Stimulated activated CD4-positive, alpha-beta T cell treated with anti-CD3 and anti-CD28 coated beads, Interleukin-1b, Interleukin-23, amount 100 ng/mL, for 1 hour (primary cell): ENCODE results near the gene PIEZO1.
"Not testable (repeated sequence)": the region's sequence is repeated elsewhere in the genome, so short reads cannot be mapped to it uniquely, and the experiment has no call there.

Experiments
- DNase-seq, 2 donors: peaks; one replicate each; pipeline ENCODE4 v3.0.0-alpha.2; 2020; ENCODE audit warnings: low read depth in 2 of 2

Gene PIEZO1

GRCh38 chr16:88805340-88805715 lies 20.3 kb upstream of the PIEZO1 start:
- no peak for DNase-seq

GRCh38 chr16:88804552-88805339 lies 19.7 kb upstream of the PIEZO1 start:
- DNase-seq = no peak

- DNase-seq = no peak
These were observed 19.1 kb upstream of the PIEZO1 start for GRCh38 chr16:88804173-88804551.

GRCh38 chr16:88803264-88803987 lies 18.4 kb upstream of the PIEZO1 start, which contains the start of gene CDT1:
Gene CDT1, plus strand, starts transcription at chr16:88803789. Its CDS starts 43 bp downstream, at chr16:88803832.
- DNase-seq = peak; percentile 74 to 79

- no peak for DNase-seq
These were observed 15.2 kb upstream of the PIEZO1 start for GRCh38 chr16:88800277-88800592.

- no peak for DNase-seq
These were observed 14.7 kb upstream of the PIEZO1 start for GRCh38 chr16:88799569-88800276.

GRCh38 chr16:88798772-88799455 lies 13.9 kb upstream of the PIEZO1 start:
- no peak for DNase-seq

GRCh38 chr16:88798073-88798472 lies 13.1 kb upstream of the PIEZO1 start:
- DNase-seq = no peak

GRCh38 chr16:88796278-88796677 lies 11.3 kb upstream of the PIEZO1 start:
- no peak for DNase-seq

- DNase-seq = no peak
These were observed 8.4 kb upstream of the PIEZO1 start for GRCh38 chr16:88793251-88793954.

GRCh38 chr16:88792668-88793250 lies 7.7 kb upstream of the PIEZO1 start:
- no peak for DNase-seq

- no peak for DNase-seq
These were observed 7.1 kb upstream of the PIEZO1 start for GRCh38 chr16:88792078-88792550.

GRCh38 chr16:88790312-88791211 lies 5.5 kb upstream of the PIEZO1 start:
- DNase-seq = no peak

- DNase-seq = no peak
These were observed 4.6 kb upstream of the PIEZO1 start for GRCh38 chr16:88789594-88789993.

- DNase-seq = not testable (repeated sequence)
These were observed 3.7 kb upstream of the PIEZO1 start for GRCh38 chr16:88788749-88789148.

- DNase-seq = no peak
These were observed 2.7 kb upstream of the PIEZO1 start for GRCh38 chr16:88787579-88788314.

- no peak for DNase-seq
These were observed 239 bp downstream of the PIEZO1 start for GRCh38 chr16:88784856-88785105.

- no peak for DNase-seq
These were observed 755 bp downstream of the PIEZO1 start for GRCh38 chr16:88784074-88784855.
